Suprapubic skin (tissue), 4 donors: ENCODE data around the gene KAZN. TPM values are rescaled to one million over a fixed set of nuclear protein-coding genes. Genes with fewer than 3 reads are reported as not detected.

Source experiments
- DNase-seq, 2 donors: peaks; one replicate each; pipeline ENCODE4 v3.0.0-alpha.2; 2019; ENCODE audit warnings: low spot score in 2 of 2
- H3K27ac ChIP-seq: fragments of 200-600 bp; sonication (generic); one replicate; pipeline ENCODE4 v1.5.1; 2019
- H3K27me3 ChIP-seq: fragments of 200-600 bp; sonication (generic); one replicate; pipeline ENCODE4 v1.5.1; 2019
- H3K36me3 ChIP-seq: fragments of 200-600 bp; sonication (generic); one replicate; pipeline ENCODE4 v1.5.1; 2019
- H3K4me1 ChIP-seq: fragments of 200-600 bp; sonication (generic); one replicate; pipeline ENCODE4 v1.5.1; 2019
- H3K4me3 ChIP-seq: fragments of 200-600 bp; sonication (generic); one replicate; pipeline ENCODE4 v1.5.1; 2019; ENCODE audit warnings: mild to moderate bottlenecking
- H3K9me3 ChIP-seq: fragments of 200-600 bp; sonication (generic); one replicate; pipeline ENCODE4 v1.5.1; 2019
- CTCF ChIP-seq, 2 donors: fragments of 200-600 bp in 1 of 2; fragments of 450-650 bp in 1 of 2; sonication (generic) in 1 of 2; IDR thresholded peaks; one replicate each; pipeline ENCODE4 v1.5.1; 2016 to 2019; ENCODE audit warnings: antibody characterized with exemption in 2 of 2, mild to moderate bottlenecking in 1 of 2, moderate library complexity in 1 of 2
- EP300 ChIP-seq: sonication (generic); formaldehyde crosslinking; IDR thresholded peaks from one replicate; pipeline ENCODE4 v1.6.1; 2017; ENCODE audit warnings: antibody characterized with exemption
- POLR2A ChIP-seq, 2 donors: fragments of 450-650 bp; IDR thresholded peaks; one replicate each; pipeline ENCODE4 v1.6.1; 2017; ENCODE audit warnings: antibody characterized with exemption in 2 of 2, mild to moderate bottlenecking in 2 of 2, moderate library complexity in 2 of 2
- POLR2AphosphoS5 ChIP-seq, 3 donors: sonication (generic); formaldehyde crosslinking; IDR thresholded peaks; one replicate each; pipeline ENCODE4 v1.6.1; 2017; ENCODE audit warnings: antibody characterized with exemption in 3 of 3
- WGBS: methylation state at CpG from one replicate; pipeline ENCODE4 v1.1.5; 2018; 5-methylcytosine and 5-hydroxymethylcytosine counted together
- total RNA-seq, 4 donors: library from RNA; depleted of rRNA; stranded (reverse); fragments of >200 nt; gene quantifications; one replicate each; pipeline ENCODE4 v1.1.0, GENCODE V29; 2016

The KAZN gene
- total RNA-seq, 4 donors from 2014 or later = 29.2 to 37.5 (median 31.7) TPM

- 86% methylated on average over 5 of the region's 5 CpGs for WGBS
- H3K27me3 ChIP-seq = peaks cover 5% of the 10 kb centered on the region
- H3K36me3 ChIP-seq = no peaks in the 10 kb centered on the region
- H3K4me3 ChIP-seq = no peak overlapping the region
- DNase-seq = peak in 1 of 2 donors; percentile 32
- no peak overlapping the region for H3K27ac ChIP-seq
- TF ChIP-seq POLR2AphosphoS5 (IDR thresholded peaks at IDR 0.05) (no peak), POLR2A (IDR thresholded peaks at IDR 0.05) (no peak), CTCF (IDR thresholded peaks at IDR 0.05) (no peak), EP300 (no peak)
- peaks cover 11% of the 10 kb centered on the region for H3K4me1 ChIP-seq
- no peaks in the 10 kb centered on the region for H3K9me3 ChIP-seq
Observed at GRCh38 chr1:14630986-14631385, 32.5 kb downstream of the KAZN start.

- 95% methylated on average over 5 of the region's 10 CpGs for WGBS
- Histone ChIP-seq H3K36me3 (no peaks in the 10 kb centered on the region), H3K27me3 (peaks cover 5% of the 10 kb centered on the region), H3K9me3 (no peaks in the 10 kb centered on the region), H3K4me3 (no peak overlapping the region), H3K27ac (no peak overlapping the region), H3K4me1 (peaks cover 11% of the 10 kb centered on the region)
- TF ChIP-seq POLR2A (IDR thresholded peaks at IDR 0.05) (no peak), POLR2AphosphoS5 (IDR thresholded peaks at IDR 0.05) (no peak), EP300 (no peak), CTCF (IDR thresholded peaks at IDR 0.05) (no peak)
- DNase-seq = peak in 1 of 2 donors; percentile 74
Observed at GRCh38 chr1:14631421-14631820, 32.9 kb downstream of the KAZN start.

GRCh38 chr1:14634486-14634885 is 36.0 kb downstream of the KAZN start:
- no peaks in the 10 kb centered on the region for H3K4me1 ChIP-seq
- 52% methylated on average over 5 of the region's 5 CpGs for WGBS
- H3K27ac ChIP-seq = no peak overlapping the region
- no peak overlapping the region for H3K4me3 ChIP-seq
- peak in 1 of 2 donors; percentile 54 for DNase-seq
- no peaks in the 10 kb centered on the region for H3K36me3 ChIP-seq
- no peaks in the 10 kb centered on the region for H3K9me3 ChIP-seq
- peaks cover 7% of the 10 kb centered on the region for H3K27me3 ChIP-seq
- no peak for TF ChIP-seq POLR2A (IDR thresholded peaks at IDR 0.05)
- no peak for TF ChIP-seq POLR2AphosphoS5 (IDR thresholded peaks at IDR 0.05)
- TF ChIP-seq EP300 = no peak
- TF ChIP-seq CTCF (IDR thresholded peaks at IDR 0.05) = no peak

GRCh38 chr1:14635421-14635820 is 36.9 kb downstream of the KAZN start:
- WGBS = 98% methylated on average over 9 of the region's 9 CpGs
- no peaks in the 10 kb centered on the region for H3K4me1 ChIP-seq
- H3K4me3 ChIP-seq = no peak overlapping the region
- H3K27ac ChIP-seq = no peak overlapping the region
- H3K36me3 ChIP-seq = no peaks in the 10 kb centered on the region
- H3K9me3 ChIP-seq = no peaks in the 10 kb centered on the region
- DNase-seq = peak in 1 of 2 donors; percentile 20
- peaks cover 7% of the 10 kb centered on the region for H3K27me3 ChIP-seq
- TF ChIP-seq POLR2AphosphoS5 (IDR thresholded peaks at IDR 0.05) (no peak), EP300 (no peak), POLR2A (IDR thresholded peaks at IDR 0.05) (no peak), CTCF (IDR thresholded peaks at IDR 0.05) (no peak)

GRCh38 chr1:14636897-14637632 is 38.6 kb downstream of the KAZN start:
- no peak overlapping the region for H3K27ac ChIP-seq
- H3K27me3 ChIP-seq = peaks cover 7% of the 10 kb centered on the region
- DNase-seq = peak in 1 of 2 donors; percentile 38
- TF ChIP-seq EP300 (no peak), POLR2AphosphoS5 (IDR thresholded peaks at IDR 0.05) (no peak), CTCF (IDR thresholded peaks at IDR 0.05) (no peak), POLR2A (IDR thresholded peaks at IDR 0.05) (no peak)
- WGBS = 85% methylated on average over 9 of the region's 9 CpGs
- no peaks in the 10 kb centered on the region for H3K4me1 ChIP-seq
- no peaks in the 10 kb centered on the region for H3K9me3 ChIP-seq
- H3K36me3 ChIP-seq = no peaks in the 10 kb centered on the region
- no peak overlapping the region for H3K4me3 ChIP-seq
